Measurements from ENCODE around the gene C5orf63. TPM values are rescaled to one million over a fixed set of nuclear protein-coding genes. Genes with fewer than 3 reads are reported as not detected.
"Not testable (repeated sequence)": the region's sequence is repeated elsewhere in the genome, so short reads cannot be mapped to it uniquely, and the experiment has no call there.

Gene C5orf63
- total and polyA plus RNA-seq, 3 experiments from 2014 or later = 5.2 to 11.9 (median 10.0) TPM

- H3K36me3 Mint-ChIP-seq = no peaks in the 10 kb centered on the region
- ChIA-PET POLR2A (no interaction called here), CTCF (no interaction called here)
- no peaks in the 10 kb centered on the region for H3K27me3 Mint-ChIP-seq
- peaks cover 0 to 6% (median 3%) of the 10 kb centered on the region in 3 donors for H3K4me1 Mint-ChIP-seq
- no peak overlapping the region for H3K4me3 Mint-ChIP-seq
- H3K9me3 Mint-ChIP-seq = no peaks in the 10 kb centered on the region
- Histone ChIP-seq H3K36me3 (ENCODE audit: insufficient read depth, low read length) (no peaks in the 10 kb centered on the region), H3K27me3 (ENCODE audit: insufficient read depth, low read length, poor library complexity, severe bottlenecking) (no peaks in the 10 kb centered on the region), H3K4me3 (ENCODE audit: low read length) (no peak overlapping the region), H3K4me1 (ENCODE audit: insufficient read depth, low read length) (peaks cover 8% of the 10 kb centered on the region), H3K9me3 (ENCODE audit: low read length) (no peaks in the 10 kb centered on the region), H3K27ac (ENCODE audit: low read depth, low read length) (no peak overlapping the region)
- H3K27ac Mint-ChIP-seq = no peak overlapping the region
- no peak for DNase-seq
Measured at GRCh38 chr5:127007522-127007921, 65.8 kb downstream of the C5orf63 start.

- no peaks in the 10 kb centered on the region for H3K36me3 Mint-ChIP-seq
- no peaks in the 10 kb centered on the region for H3K36me3 ChIP-seq (ENCODE audit: insufficient read depth, low read length)
- ChIA-PET CTCF (no interaction called here), POLR2A (no interaction called here)
- peaks cover 0 to 2% (median under 1%) of the 10 kb centered on the region in 3 donors for H3K4me1 Mint-ChIP-seq
- no peak overlapping the region for H3K27ac ChIP-seq (ENCODE audit: low read depth, low read length)
- H3K4me1 ChIP-seq (ENCODE audit: insufficient read depth, low read length) = peaks cover 4% of the 10 kb centered on the region
- no peak overlapping the region for H3K27ac Mint-ChIP-seq
- no peaks in the 10 kb centered on the region for H3K27me3 ChIP-seq (ENCODE audit: insufficient read depth, low read length, poor library complexity, severe bottlenecking)
- no peaks in the 10 kb centered on the region for H3K9me3 Mint-ChIP-seq
- no peak overlapping the region for H3K4me3 ChIP-seq (ENCODE audit: low read length)
- no peak overlapping the region for H3K4me3 Mint-ChIP-seq
- no peak for DNase-seq
- H3K27me3 Mint-ChIP-seq = peaks cover 0 to 2% of the 10 kb centered on the region in 2 donors
- H3K9me3 ChIP-seq (ENCODE audit: low read length) = no peaks in the 10 kb centered on the region
Measured at GRCh38 chr5:127006744-127007143, 66.6 kb downstream of the C5orf63 start.

- CTCF ChIA-PET, H3K36me3 Mint-ChIP-seq: not testable (repeated sequence)
Measured at GRCh38 chr5:127005282-127005681, 68.0 kb downstream of the C5orf63 start.

GRCh38 chr5:127004721-127005120 is 68.6 kb downstream of the C5orf63 start:
- no peak overlapping the region for H3K4me3 ChIP-seq (ENCODE audit: low read length)
- POLR2A ChIA-PET = no interaction called here
- Mint-ChIP-seq H3K27ac (no peak overlapping the region), H3K36me3 (no peaks in the 10 kb centered on the region), H3K4me1 (no peaks in the 10 kb centered on the region), H3K27me3 (peaks cover 0 to 2% of the 10 kb centered on the region in 2 donors), H3K9me3 (no peaks in the 10 kb centered on the region), H3K4me3 (no peak overlapping the region)
- DNase-seq = no peak
- no peaks in the 10 kb centered on the region for H3K27me3 ChIP-seq (ENCODE audit: insufficient read depth, low read length, poor library complexity, severe bottlenecking)
- H3K27ac ChIP-seq (ENCODE audit: low read depth, low read length) = no peak overlapping the region
- no peaks in the 10 kb centered on the region for H3K36me3 ChIP-seq (ENCODE audit: insufficient read depth, low read length)
- H3K4me1 ChIP-seq (ENCODE audit: insufficient read depth, low read length) = no peaks in the 10 kb centered on the region
- no peaks in the 10 kb centered on the region for H3K9me3 ChIP-seq (ENCODE audit: low read length)
- CTCF ChIA-PET = no interaction called here

More at GRCh38 chr5:127005282-127005681, 68.0 kb downstream of the C5orf63 start:
- H3K9me3 Mint-ChIP-seq; POLR2A ChIA-PET; H3K4me1 ChIP-seq (ENCODE audit: insufficient read depth, low read length); H3K4me3 ChIP-seq (ENCODE audit: low read length); H3K27me3 ChIP-seq (ENCODE audit: insufficient read depth, low read length, poor library complexity, severe bottlenecking); H3K27me3 Mint-ChIP-seq; H3K4me1 Mint-ChIP-seq; DNase-seq; H3K36me3 ChIP-seq (ENCODE audit: insufficient read depth, low read length); H3K27ac ChIP-seq (ENCODE audit: low read depth, low read length); H3K9me3 ChIP-seq (ENCODE audit: low read length); H3K27ac Mint-ChIP-seq; H3K4me3 Mint-ChIP-seq: not testable (repeated sequence)

- no peaks in the 10 kb centered on the region for H3K36me3 ChIP-seq (ENCODE audit: insufficient read depth, low read length)
- H3K9me3 Mint-ChIP-seq = no peaks in the 10 kb centered on the region
- no peak overlapping the region for H3K4me3 Mint-ChIP-seq
- H3K4me3 ChIP-seq (ENCODE audit: low read length) = no peak overlapping the region
- no peaks in the 10 kb centered on the region for H3K36me3 Mint-ChIP-seq
- ChIA-PET POLR2A (interaction anchor here (0.5 kb wide), 1 partner anchor 299 kb away, joined by 7 read pairs; no protein-coding TSS in a partner anchor), CTCF (no interaction called here)
- H3K9me3 ChIP-seq (ENCODE audit: low read length) = no peaks in the 10 kb centered on the region
- H3K27ac Mint-ChIP-seq = no peak overlapping the region
- DNase-seq = no peak
- H3K27me3 ChIP-seq (ENCODE audit: insufficient read depth, low read length, poor library complexity, severe bottlenecking) = no peaks in the 10 kb centered on the region
- H3K4me1 ChIP-seq (ENCODE audit: insufficient read depth, low read length) = no peaks in the 10 kb centered on the region
- H3K27me3 Mint-ChIP-seq = peaks cover 0 to 2% of the 10 kb centered on the region in 2 donors
- H3K4me1 Mint-ChIP-seq = no peaks in the 10 kb centered on the region
- H3K27ac ChIP-seq (ENCODE audit: low read depth, low read length) = no peak overlapping the region
Measured at GRCh38 chr5:127003798-127004495, 69.4 kb downstream of the C5orf63 start.

- CTCF ChIA-PET = no interaction called here
- POLR2A ChIA-PET = no interaction called here
- H3K27me3 ChIP-seq (ENCODE audit: insufficient read depth, low read length, poor library complexity, severe bottlenecking) = no peaks in the 10 kb centered on the region
- no peak overlapping the region for H3K4me3 ChIP-seq (ENCODE audit: low read length)
- Mint-ChIP-seq H3K4me1 (no peaks in the 10 kb centered on the region), H3K27me3 (peaks cover 0 to 2% of the 10 kb centered on the region in 2 donors), H3K36me3 (no peaks in the 10 kb centered on the region), H3K9me3 (no peaks in the 10 kb centered on the region), H3K27ac (no peak overlapping the region), H3K4me3 (no peak overlapping the region)
- no peaks in the 10 kb centered on the region for H3K4me1 ChIP-seq (ENCODE audit: insufficient read depth, low read length)
- no peaks in the 10 kb centered on the region for H3K9me3 ChIP-seq (ENCODE audit: low read length)
- DNase-seq = no peak
- no peaks in the 10 kb centered on the region for H3K36me3 ChIP-seq (ENCODE audit: insufficient read depth, low read length)
- no peak overlapping the region for H3K27ac ChIP-seq (ENCODE audit: low read depth, low read length)
Measured at GRCh38 chr5:127002390-127002789, 70.9 kb downstream of the C5orf63 start.

- H3K9me3 Mint-ChIP-seq = no peaks in the 10 kb centered on the region
- Histone ChIP-seq H3K36me3 (ENCODE audit: insufficient read depth, low read length) (no peaks in the 10 kb centered on the region), H3K9me3 (ENCODE audit: low read length) (no peaks in the 10 kb centered on the region), H3K4me1 (ENCODE audit: insufficient read depth, low read length) (no peaks in the 10 kb centered on the region), H3K27ac (ENCODE audit: low read depth, low read length) (no peak overlapping the region), H3K27me3 (ENCODE audit: insufficient read depth, low read length, poor library complexity, severe bottlenecking) (no peaks in the 10 kb centered on the region), H3K4me3 (ENCODE audit: low read length) (no peak overlapping the region)
- H3K36me3 Mint-ChIP-seq = no peaks in the 10 kb centered on the region
- no peak overlapping the region for H3K27ac Mint-ChIP-seq
- ChIA-PET POLR2A (no interaction called here), CTCF (no interaction called here)
- no peaks in the 10 kb centered on the region for H3K4me1 Mint-ChIP-seq
- no peak overlapping the region for H3K4me3 Mint-ChIP-seq
- H3K27me3 Mint-ChIP-seq = peaks cover 2 to 4% of the 10 kb centered on the region in 2 donors
- no peak for DNase-seq
Measured at GRCh38 chr5:127001621-127002296, 71.5 kb downstream of the C5orf63 start.
